ENCODE results near the gene DUSP8.

DNA sequence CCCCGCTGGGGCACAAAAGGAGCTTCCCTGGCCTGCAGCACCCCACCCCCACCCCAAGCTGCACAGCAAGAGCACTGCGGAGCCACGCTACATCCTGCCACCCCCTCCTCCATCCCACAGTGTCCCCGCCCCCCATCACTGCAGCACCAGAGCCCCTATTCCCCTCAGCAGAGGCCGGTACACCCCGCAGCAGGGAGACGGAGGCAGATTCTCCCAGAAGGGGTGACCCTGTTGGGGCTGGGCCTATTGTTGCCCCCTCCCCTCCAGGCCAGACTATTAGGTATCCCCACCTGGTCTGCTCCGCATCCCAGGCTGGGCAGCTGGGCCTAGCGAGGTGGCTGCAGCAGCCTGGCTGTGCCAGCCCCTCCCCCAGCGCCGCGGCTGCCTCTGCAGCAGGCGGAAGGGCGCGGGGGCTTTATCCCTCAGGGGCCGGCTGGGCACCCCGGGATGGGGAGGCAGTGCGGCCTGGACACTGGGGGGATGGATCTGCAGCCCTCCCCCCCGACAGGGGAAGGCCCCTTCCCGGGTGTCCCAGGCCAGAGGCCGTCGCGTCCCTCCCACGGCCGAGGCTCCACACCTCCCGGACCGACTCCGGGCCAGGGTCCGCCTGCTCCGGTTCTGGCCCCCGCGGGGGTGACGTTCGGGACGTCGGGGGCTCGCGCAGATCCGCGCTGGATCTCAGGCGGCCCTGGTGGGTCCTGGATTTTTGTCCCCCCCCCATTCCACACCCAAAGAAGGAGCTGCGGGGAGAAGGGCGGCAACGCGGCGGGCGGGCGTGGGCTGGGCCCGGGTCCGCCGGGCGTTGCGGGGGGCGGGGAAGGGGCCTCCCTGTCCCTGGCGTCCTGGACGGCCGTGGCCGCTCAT is 943 bp downstream of the DUSP8 start:
- TF ChIP-seq CTCF (IDR thresholded peaks at IDR 0.05) = no peak
- no peak for TF ChIP-seq ZFX (IDR thresholded peaks at IDR 0.05; ENCODE audit: borderline replicate concordance)

Data from 22Rv1 (cell line).